ENCODE data around the gene ZFR2. TPM values are rescaled to one million over a fixed set of nuclear protein-coding genes. Genes with fewer than 3 reads are reported as not detected.

Gene ZFR2
- total and polyA plus RNA-seq, 4 donors = not detected

DNA sequence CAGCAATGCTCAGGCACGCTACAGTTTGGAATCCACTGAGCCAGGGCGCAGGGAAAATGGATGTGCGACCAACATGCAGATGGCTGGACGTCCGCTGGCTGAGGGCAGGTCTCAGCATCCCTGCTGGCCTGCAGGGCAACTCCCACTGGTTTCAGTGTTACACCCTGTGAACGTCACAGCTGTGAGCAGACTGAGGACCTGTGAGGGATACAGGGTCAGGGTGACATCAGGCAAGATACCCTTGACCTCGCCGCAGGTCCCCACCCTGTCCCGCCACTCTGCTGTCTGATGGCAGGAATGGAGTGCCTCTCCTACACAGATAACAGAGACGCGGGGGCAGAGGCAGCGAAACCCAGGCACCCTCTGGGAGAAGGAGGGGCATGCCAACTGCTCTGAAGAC is 19.1 kb downstream of the ZFR2 start:
- WGBS = 81% methylated on average over 12 of the region's 12 CpGs
- H3K4me3 ChIP-seq (ENCODE audit: low read depth in 1 of 3, low read length in 3 of 3) = no peak overlapping the region
- H3K36me3 ChIP-seq (ENCODE audit: control insufficient read depth in 4 of 4, insufficient read depth in 3 of 4, low read depth in 1 of 4, low read length in 3 of 4) = no peaks in the 10 kb centered on the region
- no peak overlapping the region for H3K27ac ChIP-seq (ENCODE audit: low read depth in 1 of 2, low read length in 2 of 2)
- DNase-seq (ENCODE audit: low spot score) = no peak
- TF ChIP-seq HNF4G (IDR thresholded peaks at IDR 0.05) (no peak), HNF4A (conservative IDR thresholded peaks at IDR 0.05) (no peak), SP1 (IDR thresholded peaks at IDR 0.05) (no peak), NR2F2 (IDR thresholded peaks at IDR 0.05) (no peak), FOXA1 (IDR thresholded peaks at IDR 0.05) (no peak), RXRA (IDR thresholded peaks at IDR 0.05) (no peak), CTCF (IDR thresholded peaks at IDR 0.05; ENCODE audit: low read depth, low read length, missing input control) (no peak), YY1 (IDR thresholded peaks at IDR 0.05) (no peak), FOXA2 (IDR thresholded peaks at IDR 0.05) (no peak), GABPA (IDR thresholded peaks at IDR 0.05 in 1 of 2, conservative IDR thresholded peaks at IDR 0.05 in 1 of 2) (no peak), TAF1 (conservative IDR thresholded peaks at IDR 0.05) (no peak), JUND (IDR thresholded peaks at IDR 0.05) (no peak), RAD21 (IDR thresholded peaks at IDR 0.05) (no peak), EGR1 (IDR thresholded peaks at IDR 0.05; ENCODE audit: low read depth in 2 of 2) (no peak), REST (IDR thresholded peaks at IDR 0.05) (no peak)
- TF ChIP-seq, protein P1, sequence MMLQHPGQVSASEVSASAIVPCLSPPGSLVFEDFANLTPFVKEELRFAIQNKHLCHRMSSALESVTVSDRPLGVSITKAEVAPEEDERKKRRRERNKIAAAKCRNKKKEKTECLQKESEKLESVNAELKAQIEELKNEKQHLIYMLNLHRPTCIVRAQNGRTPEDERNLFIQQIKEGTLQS (IDR thresholded peaks at IDR 0.05) = no peak
- TF ChIP-seq, protein P2, sequence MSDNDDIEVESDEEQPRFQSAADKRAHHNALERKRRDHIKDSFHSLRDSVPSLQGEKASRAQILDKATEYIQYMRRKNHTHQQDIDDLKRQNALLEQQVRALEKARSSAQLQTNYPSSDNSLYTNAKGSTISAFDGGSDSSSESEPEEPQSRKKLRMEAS (IDR thresholded peaks at IDR 0.05) = no peak
- TF ChIP-seq, protein P3, sequence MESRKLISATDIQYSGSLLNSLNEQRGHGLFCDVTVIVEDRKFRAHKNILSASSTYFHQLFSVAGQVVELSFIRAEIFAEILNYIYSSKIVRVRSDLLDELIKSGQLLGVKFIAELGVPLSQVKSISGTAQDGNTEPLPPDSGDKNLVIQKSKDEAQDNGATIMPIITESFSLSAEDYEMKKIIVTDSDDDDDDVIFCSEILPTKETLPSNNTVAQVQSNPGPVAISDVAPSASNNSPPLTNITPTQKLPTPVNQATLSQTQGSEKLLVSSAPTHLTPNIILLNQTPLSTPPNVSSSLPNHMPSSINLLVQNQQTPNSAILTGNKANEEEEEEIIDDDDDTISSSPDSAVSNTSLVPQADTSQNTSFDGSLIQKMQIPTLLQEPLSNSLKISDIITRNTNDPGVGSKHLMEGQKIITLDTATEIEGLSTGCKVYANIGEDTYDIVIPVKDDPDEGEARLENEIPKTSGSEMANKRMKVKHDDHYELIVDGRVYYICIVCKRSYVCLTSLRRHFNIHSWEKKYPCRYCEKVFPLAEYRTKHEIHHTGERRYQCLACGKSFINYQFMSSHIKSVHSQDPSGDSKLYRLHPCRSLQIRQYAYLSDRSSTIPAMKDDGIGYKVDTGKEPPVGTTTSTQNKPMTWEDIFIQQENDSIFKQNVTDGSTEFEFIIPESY (IDR thresholded peaks at IDR 0.05) = no peak
- peaks cover 0 to 6% (median 0%) of the 10 kb centered on the region in 4 donors for H3K9me3 ChIP-seq (ENCODE audit: control insufficient read depth in 4 of 4, low read length in 3 of 4)
- H3K27me3 ChIP-seq (ENCODE audit: control insufficient read depth in 4 of 4, insufficient read depth in 4 of 4, low read length in 3 of 4) = no peaks in the 10 kb centered on the region
- H3K4me1 ChIP-seq (ENCODE audit: control insufficient read depth in 4 of 4, insufficient read depth in 4 of 4, low read length in 3 of 4) = no peaks in the 10 kb centered on the region
- H3K9ac ChIP-seq (ENCODE audit: low read depth in 1 of 2, low read length in 2 of 2) = no peak overlapping the region
